ENCODE measurements around the gene DHCR24.

DNA sequence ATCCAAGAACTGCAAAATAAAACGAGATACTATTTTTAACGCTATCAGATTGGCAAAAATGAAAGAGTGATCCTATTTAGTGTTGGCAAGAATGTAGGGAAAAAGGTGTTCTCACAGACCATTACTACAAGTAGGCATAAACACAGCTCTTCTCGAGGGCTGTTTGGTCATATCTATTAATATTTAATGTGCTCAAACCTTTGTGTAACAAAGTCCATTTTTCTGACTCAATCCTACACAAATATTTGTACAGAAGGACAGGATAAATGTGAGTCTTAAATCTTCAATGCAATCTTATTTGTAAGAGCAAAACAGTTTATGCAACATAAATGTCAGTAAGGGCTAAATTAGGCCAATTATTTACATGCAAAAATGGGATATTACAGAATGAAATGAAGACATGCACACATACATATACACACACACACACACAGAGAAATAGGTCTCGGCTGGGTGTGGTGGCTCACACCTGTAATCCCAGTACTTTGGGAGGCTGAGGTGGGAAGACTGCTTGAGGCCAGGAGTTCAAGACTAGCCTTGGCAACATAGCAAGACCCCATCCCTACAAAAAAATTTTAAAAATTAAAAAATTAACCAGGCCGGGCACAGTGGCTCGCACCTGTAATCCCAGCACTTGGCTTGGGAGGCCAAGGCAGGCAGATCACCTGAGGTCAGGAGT, 17.7 kb downstream of the DHCR24 start:
- TF ChIP-seq, protein P1, sequence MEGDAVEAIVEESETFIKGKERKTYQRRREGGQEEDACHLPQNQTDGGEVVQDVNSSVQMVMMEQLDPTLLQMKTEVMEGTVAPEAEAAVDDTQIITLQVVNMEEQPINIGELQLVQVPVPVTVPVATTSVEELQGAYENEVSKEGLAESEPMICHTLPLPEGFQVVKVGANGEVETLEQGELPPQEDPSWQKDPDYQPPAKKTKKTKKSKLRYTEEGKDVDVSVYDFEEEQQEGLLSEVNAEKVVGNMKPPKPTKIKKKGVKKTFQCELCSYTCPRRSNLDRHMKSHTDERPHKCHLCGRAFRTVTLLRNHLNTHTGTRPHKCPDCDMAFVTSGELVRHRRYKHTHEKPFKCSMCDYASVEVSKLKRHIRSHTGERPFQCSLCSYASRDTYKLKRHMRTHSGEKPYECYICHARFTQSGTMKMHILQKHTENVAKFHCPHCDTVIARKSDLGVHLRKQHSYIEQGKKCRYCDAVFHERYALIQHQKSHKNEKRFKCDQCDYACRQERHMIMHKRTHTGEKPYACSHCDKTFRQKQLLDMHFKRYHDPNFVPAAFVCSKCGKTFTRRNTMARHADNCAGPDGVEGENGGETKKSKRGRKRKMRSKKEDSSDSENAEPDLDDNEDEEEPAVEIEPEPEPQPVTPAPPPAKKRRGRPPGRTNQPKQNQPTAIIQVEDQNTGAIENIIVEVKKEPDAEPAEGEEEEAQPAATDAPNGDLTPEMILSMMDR (IDR thresholded peaks at IDR 0.05; ENCODE audit: insufficient read depth, low read depth, low read length), result no peak
- TF ChIP-seq EZH2 (IDR thresholded peaks at IDR 0.05; ENCODE audit: insufficient read depth, low read length), result no peak

Measured in astrocyte (in vitro differentiated cells and primary cell).